HEK293 (cell line): Measurements from ENCODE around the gene WDFY2.
A peak's percentile ranks its signal among the peaks of the same experiment; 100 is the strongest.

ENCODE experiments used
- CTCF ChIA-PET: fragments of 350-600 bp; formaldehyde crosslinking; extraction: SDS; loops from one replicate; lab custom pipeline; 2021; ENCODE audit warnings: antibody characterized with exemption; lab: Yijun Ruan, JAX
- POLR2A ChIA-PET: fragments of 300-600 bp; formaldehyde crosslinking; extraction: SDS; loops from one replicate; lab custom pipeline; 2020; ENCODE audit warnings: antibody characterized with exemption, inconsistent platforms; lab: Yijun Ruan, JAX
- H3K27ac ChIP-seq: fragments of 200-500 bp; sonication (Bioruptor generic); 2 replicates; pipeline ENCODE4 v1.5.1; 2014; ENCODE audit warnings: low read depth, low read length, control low read depth, inconsistent platforms; ENCODE audit errors: extremely low read depth
- H3K36me3 ChIP-seq, 2 experiments: fragments of 200-500 bp in 1 of 2; sonication (Bioruptor generic) in 1 of 2; 1 replicate in 1 of 2; 2 replicates in 1 of 2; pipeline ENCODE4 v1.5.1; 2014 to 2017; ENCODE audit warnings: inconsistent platforms in 2 of 2, low read length in 2 of 2; ENCODE audit not compliant: control insufficient read depth in 2 of 2, insufficient read depth in 1 of 2
- H3K4me1 ChIP-seq: fragments of 200-500 bp; sonication (Bioruptor generic); 2 replicates; pipeline ENCODE4 v1.5.1; 2014; ENCODE audit warnings: mild to moderate bottlenecking, low read length, inconsistent platforms; ENCODE audit not compliant: control insufficient read depth, insufficient read depth
- H3K4me3 ChIP-seq: 2 replicates; pipeline ENCODE4 v1.5.1; 2011; ENCODE audit warnings: low read depth, mild to moderate bottlenecking, control low read depth, low read length, moderate library complexity
- H3K9me3 ChIP-seq: fragments of 200-500 bp; sonication (Bioruptor generic); 2 replicates; pipeline ENCODE4 v1.5.1; 2014; ENCODE audit warnings: low read depth, low read length, inconsistent platforms; ENCODE audit not compliant: control insufficient read depth, insufficient read depth
- ATF2 ChIP-seq: fragments of 450-650 bp; formaldehyde crosslinking; IDR thresholded peaks from 2 replicates; pipeline ENCODE4 v1.5.1; 2016; ENCODE audit warnings: missing biosample characterization, missing genetic modification characterization, low read depth
- CTCF ChIP-seq: fragments of 450-650 bp; formaldehyde crosslinking; IDR thresholded peaks from 2 replicates; pipeline ENCODE4 v1.5.1; 2016; ENCODE audit warnings: missing biosample characterization, missing genetic modification characterization
- MEIS1 ChIP-seq: sonication (generic); formaldehyde crosslinking; IDR thresholded peaks from 2 replicates; pipeline ENCODE4 v1.8.1; 2022; ENCODE audit warnings: missing genetic modification reagents, mild to moderate bottlenecking, borderline replicate concordance
- PRDM1 ChIP-seq: fragments of 450-650 bp; formaldehyde crosslinking; IDR thresholded peaks from 2 replicates; pipeline ENCODE4; 2016; ENCODE audit warnings: missing biosample characterization, missing genetic modification characterization
- SCRT2 ChIP-seq: fragments of 450-650 bp; formaldehyde crosslinking; IDR thresholded peaks from 2 replicates; pipeline ENCODE4 v1.5.1; 2016; ENCODE audit warnings: missing biosample characterization, missing genetic modification characterization
- SP7 ChIP-seq: fragments of 450-650 bp; formaldehyde crosslinking; IDR thresholded peaks from 2 replicates; pipeline ENCODE4 v1.5.1; 2016; ENCODE audit warnings: missing biosample characterization, missing genetic modification characterization
- ZBTB44 ChIP-seq: fragments of 450-650 bp; IDR thresholded peaks from 2 replicates; pipeline ENCODE4 v1.5.1; 2018; ENCODE audit warnings: missing biosample characterization, mild to moderate bottlenecking, missing genetic modification characterization
- ZFHX2 ChIP-seq: fragments of 450-650 bp; formaldehyde crosslinking; conservative IDR thresholded peaks from 2 replicates; pipeline ENCODE4 v1.5.1; 2016; ENCODE audit warnings: missing biosample characterization, missing genetic modification characterization
- ZFP41 ChIP-seq: fragments of 450-650 bp; formaldehyde crosslinking; IDR thresholded peaks from 2 replicates; pipeline ENCODE4 v1.5.1; 2016; ENCODE audit warnings: missing biosample characterization, missing genetic modification characterization, borderline replicate concordance
- ZNF10 ChIP-seq: fragments of 450-650 bp; formaldehyde crosslinking; IDR thresholded peaks from 2 replicates; pipeline ENCODE4 v1.5.1; 2017; ENCODE audit warnings: missing biosample characterization, missing genetic modification characterization
- ZNF155 ChIP-seq: fragments of 450-650 bp; formaldehyde crosslinking; IDR thresholded peaks from 2 replicates; pipeline ENCODE4 v1.5.1; 2016; ENCODE audit warnings: missing biosample characterization, missing genetic modification characterization
- ZNF324 ChIP-seq: fragments of 450-650 bp; formaldehyde crosslinking; IDR thresholded peaks from 2 replicates; pipeline ENCODE4 v1.5.1; 2016; ENCODE audit warnings: missing biosample characterization, missing genetic modification characterization
- ZNF560 ChIP-seq: fragments of 450-650 bp; formaldehyde crosslinking; IDR thresholded peaks from 2 replicates; pipeline ENCODE4 v1.5.1; 2017; ENCODE audit warnings: missing biosample characterization, missing genetic modification characterization, borderline replicate concordance
- ZNF76 ChIP-seq: fragments of 450-650 bp; formaldehyde crosslinking; IDR thresholded peaks from 2 replicates; pipeline ENCODE4; 2016; ENCODE audit warnings: low read depth, missing biosample characterization, missing genetic modification characterization, borderline replicate concordance
- ZNF776 ChIP-seq: fragments of 450-650 bp; formaldehyde crosslinking; IDR thresholded peaks from 2 replicates; pipeline ENCODE4 v1.5.0; 2017; ENCODE audit warnings: missing biosample characterization, missing genetic modification characterization, borderline replicate concordance
- TF ChIP-seq, protein P1 (sequence below): fragments of 450-650 bp; formaldehyde crosslinking; IDR thresholded peaks from 2 replicates; pipeline ENCODE4 v1.5.1; 2016; ENCODE audit warnings: missing biosample characterization, missing genetic modification characterization

The WDFY2 gene

DNA sequence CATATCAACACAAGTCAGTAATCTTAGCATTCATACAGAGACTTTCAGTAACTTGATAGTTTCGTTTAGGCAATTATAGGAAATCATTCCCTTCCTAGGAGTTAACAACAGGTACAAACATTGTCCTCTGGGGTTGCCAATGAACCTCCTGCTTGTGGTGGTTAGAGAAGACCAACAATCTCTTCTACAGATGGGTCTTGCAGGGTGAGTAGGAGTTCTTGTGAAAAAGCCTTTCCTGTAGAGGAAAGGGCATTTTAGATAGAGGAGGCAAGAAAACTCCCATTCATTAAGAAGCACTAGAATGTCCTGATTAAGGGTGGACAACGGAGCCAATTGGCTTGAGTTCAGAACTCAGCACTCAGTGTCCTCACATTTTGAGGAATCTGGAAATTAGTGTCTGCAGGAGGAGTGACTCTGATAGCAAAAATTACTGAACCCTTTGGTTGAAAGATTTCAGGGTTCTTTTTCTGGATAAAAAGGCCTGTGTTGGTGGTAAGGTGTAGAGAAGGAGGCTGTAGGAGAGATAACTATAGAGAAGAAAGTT, 4.2 kb downstream of the WDFY2 start (continued):
- TF ChIP-seq ZNF10 (no peak), ZFP41 (tag by site-specific recombination) (no peak), SCRT2 (tag by site-specific recombination) (peak; percentile 40; the same call in 1 of the 2 replicates)

DNA sequence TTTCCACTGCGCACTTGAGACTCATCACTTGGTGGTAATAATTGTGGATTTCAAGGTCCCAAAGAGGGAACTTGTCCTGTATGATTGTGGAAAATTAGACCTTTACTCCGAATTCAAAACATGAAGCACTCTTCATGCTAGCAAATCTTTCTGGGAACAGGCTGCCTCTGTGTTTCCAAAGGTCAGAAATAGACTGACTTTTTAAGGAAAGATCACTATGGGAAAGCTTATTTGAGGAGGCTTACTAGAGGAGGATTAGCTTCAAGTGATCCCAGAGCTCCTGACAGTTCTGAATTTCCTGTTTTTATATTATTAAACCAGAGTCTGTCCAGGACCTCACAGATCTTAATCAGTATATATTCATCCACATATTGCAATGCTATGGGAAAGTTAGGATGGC, 5.5 kb downstream of the WDFY2 start:
- TF ChIP-seq ZNF76 (tag by site-specific recombination): no peak
- TF ChIP-seq ATF2: no peak
- TF ChIP-seq ZNF776: no peak
- no peak for TF ChIP-seq SP7
- TF ChIP-seq CTCF (tag by site-specific recombination): no peak
- TF ChIP-seq ZFHX2: no peak
- TF ChIP-seq ZNF324 (tag by site-specific recombination): no peak
- TF ChIP-seq ZNF155 (tag by site-specific recombination): no peak
- no peak for TF ChIP-seq ZNF560
- TF ChIP-seq ZBTB44 (tag by site-specific recombination): no peak
- TF ChIP-seq, protein P1, sequence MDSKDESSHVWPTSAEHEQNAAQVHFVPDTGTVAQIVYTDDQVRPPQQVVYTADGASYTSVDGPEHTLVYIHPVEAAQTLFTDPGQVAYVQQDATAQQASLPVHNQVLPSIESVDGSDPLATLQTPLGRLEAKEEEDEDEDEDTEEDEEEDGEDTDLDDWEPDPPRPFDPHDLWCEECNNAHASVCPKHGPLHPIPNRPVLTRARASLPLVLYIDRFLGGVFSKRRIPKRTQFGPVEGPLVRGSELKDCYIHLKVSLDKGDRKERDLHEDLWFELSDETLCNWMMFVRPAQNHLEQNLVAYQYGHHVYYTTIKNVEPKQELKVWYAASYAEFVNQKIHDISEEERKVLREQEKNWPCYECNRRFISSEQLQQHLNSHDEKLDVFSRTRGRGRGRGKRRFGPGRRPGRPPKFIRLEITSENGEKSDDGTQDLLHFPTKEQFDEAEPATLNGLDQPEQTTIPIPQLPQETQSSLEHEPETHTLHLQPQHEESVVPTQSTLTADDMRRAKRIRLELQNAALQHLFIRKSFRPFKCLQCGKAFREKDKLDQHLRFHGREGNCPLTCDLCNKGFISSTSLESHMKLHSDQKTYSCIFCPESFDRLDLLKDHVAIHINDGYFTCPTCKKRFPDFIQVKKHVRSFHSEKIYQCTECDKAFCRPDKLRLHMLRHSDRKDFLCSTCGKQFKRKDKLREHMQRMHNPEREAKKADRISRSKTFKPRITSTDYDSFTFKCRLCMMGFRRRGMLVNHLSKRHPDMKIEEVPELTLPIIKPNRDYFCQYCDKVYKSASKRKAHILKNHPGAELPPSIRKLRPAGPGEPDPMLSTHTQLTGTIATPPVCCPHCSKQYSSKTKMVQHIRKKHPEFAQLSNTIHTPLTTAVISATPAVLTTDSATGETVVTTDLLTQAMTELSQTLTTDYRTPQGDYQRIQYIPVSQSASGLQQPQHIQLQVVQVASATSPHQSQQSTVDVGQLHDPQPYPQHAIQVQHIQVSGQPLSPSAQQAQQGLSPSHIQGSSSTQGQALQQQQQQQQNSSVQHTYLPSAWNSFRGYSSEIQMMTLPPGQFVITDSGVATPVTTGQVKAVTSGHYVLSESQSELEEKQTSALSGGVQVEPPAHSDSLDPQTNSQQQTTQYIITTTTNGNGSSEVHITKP: no peak
- H3K4me1 ChIP-seq: peaks cover 34% of the 10 kb centered on the region
- H3K27ac ChIP-seq: no peak overlapping the region
- CTCF ChIA-PET: no interaction called here
- no peak overlapping the region for H3K4me3 ChIP-seq
- no peaks in the 10 kb centered on the region for H3K9me3 ChIP-seq
- POLR2A ChIA-PET: interaction anchor here (2.5 kb wide), 1 partner anchor 137 kb away, joined by 14 read pairs; the partner anchor contains the start of gene INTS6
- no peaks in the 10 kb centered on the region for H3K36me3 ChIP-seq

DNA sequence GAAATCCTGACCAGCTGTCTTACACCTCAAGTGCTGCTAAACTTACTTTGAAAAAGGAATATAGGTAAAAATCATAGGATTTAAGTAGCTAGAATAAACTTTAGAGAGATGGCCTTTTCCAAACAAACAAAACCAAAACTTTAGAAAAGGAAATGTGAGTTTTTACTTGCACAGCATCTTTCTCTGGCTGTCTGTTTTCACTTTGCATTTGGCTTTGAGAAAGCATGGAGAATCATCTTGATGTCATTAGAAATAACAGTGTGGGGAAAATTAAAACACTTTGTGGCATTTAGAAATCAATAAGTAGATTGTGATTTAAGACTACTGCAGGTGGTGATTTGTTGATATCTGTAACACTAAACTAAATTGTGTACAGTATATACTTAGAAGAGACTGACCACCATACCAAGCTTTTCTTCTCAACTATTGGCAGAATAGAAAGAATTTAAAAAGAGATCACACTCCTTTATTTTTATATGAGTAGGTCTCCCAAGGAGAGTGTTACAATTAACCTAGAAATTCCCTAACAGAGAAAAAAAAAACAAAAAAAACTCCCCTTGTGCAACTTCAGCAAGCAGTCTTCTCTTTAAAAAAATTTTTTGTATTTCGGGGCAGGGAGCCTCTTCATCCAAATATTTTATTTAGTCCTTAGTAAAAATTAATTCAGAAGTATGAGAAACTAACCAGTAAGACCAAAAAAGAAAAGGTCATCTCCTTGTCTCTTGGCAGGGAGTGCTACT, 6.1 kb downstream of the WDFY2 start:
- ChIA-PET POLR2A (interaction anchor here (2.5 kb wide), 1 partner anchor 137 kb away, joined by 14 read pairs; the partner anchor contains the start of gene INTS6), CTCF (interaction anchor here (0.6 kb wide), 1 partner anchor 12 kb away, joined by 3 read pairs; no protein-coding TSS in a partner anchor)
- TF ChIP-seq PRDM1: peak; percentile 87
- TF ChIP-seq MEIS1: no peak
- peaks cover 34% of the 10 kb centered on the region for H3K4me1 ChIP-seq
- H3K9me3 ChIP-seq: no peaks in the 10 kb centered on the region
- no peaks in the 10 kb centered on the region for H3K36me3 ChIP-seq
- no peak overlapping the region for H3K27ac ChIP-seq
- no peak overlapping the region for H3K4me3 ChIP-seq
